GM12865 (cell line): ENCODE data around the gene EFEMP1.
A peak's percentile ranks its signal among the peaks of the same experiment; 100 is the strongest.

ENCODE experiments used
- DNase-seq: peaks from one replicate; pipeline ENCODE4 v3.0.0; 2010; ENCODE audit warnings: low read depth
- H3K4me3 ChIP-seq: 2 replicates; pipeline ENCODE4 v1.5.1; 2011; ENCODE audit warnings: mild to moderate bottlenecking, low read depth, low read length, control low read depth
- CTCF ChIP-seq: IDR thresholded peaks from 2 replicates; pipeline ENCODE4 v1.5.1; 2011; ENCODE audit warnings: low read length, control low read depth, low read depth, inconsistent platforms; ENCODE audit not compliant: insufficient read depth; ENCODE audit errors: missing control alignments

EFEMP1 gene

GRCh38 chr2:55883829-55884228, 39.8 kb downstream of the EFEMP1 start:
- no peak for DNase-seq
- no peak for TF ChIP-seq CTCF

GRCh38 chr2:55883357-55883756, 40.2 kb downstream of the EFEMP1 start:
- no peak for TF ChIP-seq CTCF
- DNase-seq, result no peak
- no peak overlapping the region for H3K4me3 ChIP-seq

More at GRCh38 chr2:55883829-55884228, 39.8 kb downstream of the EFEMP1 start:
- H3K4me3 ChIP-seq, result no peak overlapping the region

GRCh38 chr2:55882954-55883353, 40.6 kb downstream of the EFEMP1 start:
- TF ChIP-seq CTCF, result no peak
- H3K4me3 ChIP-seq, result no peak overlapping the region
- DNase-seq, result no peak

- DNase-seq, result peak; percentile 40
- TF ChIP-seq CTCF, result no peak
- H3K4me3 ChIP-seq, result no peak overlapping the region
Observed at GRCh38 chr2:55880416-55881143, 43.0 kb downstream of the EFEMP1 start.

GRCh38 chr2:55879976-55880375, 43.6 kb downstream of the EFEMP1 start:
- H3K4me3 ChIP-seq, result no peak overlapping the region
- no peak for TF ChIP-seq CTCF
- DNase-seq, result no peak

DNA sequence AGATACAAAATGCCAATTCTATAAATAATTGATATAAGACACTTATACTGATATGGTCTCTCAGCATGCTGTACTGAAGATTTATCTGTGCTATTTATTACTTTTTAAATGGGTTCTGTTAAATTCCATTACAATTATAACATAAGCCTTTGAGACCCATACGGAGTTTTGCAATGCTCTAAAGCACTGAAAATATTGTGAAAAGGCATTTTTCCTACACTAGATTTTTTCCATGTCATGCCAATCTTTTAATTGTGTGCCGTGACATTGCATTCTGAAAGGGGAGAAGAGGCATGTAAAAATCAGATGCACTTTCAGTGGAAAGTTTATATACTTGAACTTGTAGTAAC, 46.5 kb downstream of the EFEMP1 start:
- TF ChIP-seq CTCF, result no peak
- H3K4me3 ChIP-seq, result no peak overlapping the region
- DNase-seq, result no peak
